Measurements from ENCODE around the gene DEF6. TPM values are rescaled to one million over a fixed set of nuclear protein-coding genes. Genes with fewer than 3 reads are reported as not detected.

The DEF6 gene
- total RNA-seq, 1 experiment from 2014 or later, result 11.3 TPM

DNA sequence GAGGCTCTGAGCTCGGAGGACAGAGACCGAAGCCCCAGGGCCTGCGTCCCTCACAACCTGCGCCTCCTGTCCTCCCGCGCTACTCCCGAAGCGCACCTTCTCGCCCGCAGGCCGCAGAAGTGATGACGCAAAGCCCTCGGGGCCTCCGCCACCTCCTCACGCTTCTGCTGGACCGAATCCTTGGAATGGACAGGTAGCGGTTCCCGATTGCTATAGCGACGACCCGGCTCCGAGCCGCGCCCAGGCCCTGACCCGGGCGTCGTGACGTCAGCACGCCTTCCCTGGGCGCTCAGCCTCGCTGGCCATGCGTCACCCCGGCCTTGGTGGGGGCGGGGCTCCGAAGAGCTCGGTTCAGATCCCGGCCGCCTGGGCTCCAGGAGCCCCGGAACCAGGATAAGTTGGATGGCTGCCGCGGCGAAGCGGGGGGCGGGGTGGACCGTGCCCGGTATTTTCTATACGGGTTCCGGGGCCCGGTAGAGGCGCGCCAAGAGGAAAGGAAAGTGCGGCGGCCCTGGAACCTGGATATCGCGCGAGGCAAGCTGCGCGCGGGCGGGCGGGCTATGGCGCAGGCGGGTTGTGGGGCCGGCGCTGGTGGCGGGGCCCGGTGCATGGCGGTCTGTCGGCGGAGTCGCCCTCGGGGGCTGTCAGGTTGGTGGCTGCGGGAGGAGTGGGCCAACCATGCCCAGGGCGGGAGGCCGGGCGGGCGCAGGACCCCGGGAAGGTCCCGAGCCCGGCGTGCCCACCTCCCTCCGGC, 38.2 kb upstream of the DEF6 start, which contains the start of gene ZNF76 (continued):
- TF ChIP-seq ATF1 (CRISPR knock-in tag; IDR thresholded peaks at IDR 0.05), result no peak
- peak; percentile 50; the same call in 1 of the 2 replicates for TF ChIP-seq TEAD1 (CRISPR knock-in tag; IDR thresholded peaks at IDR 0.05)
- no peak for TF ChIP-seq TP53 (CRISPR knock-in tag; IDR thresholded peaks at IDR 0.05)
- peak; percentile 89 for TF ChIP-seq ZNF416 (CRISPR knock-in tag; IDR thresholded peaks at IDR 0.05)
- TF ChIP-seq SP1 (CRISPR knock-in tag; conservative IDR thresholded peaks at IDR 0.05), result peak; percentile 95
- TF ChIP-seq IRF2 (CRISPR knock-in tag; IDR thresholded peaks at IDR 0.05; ENCODE audit: borderline replicate concordance, low read depth), result no peak
- no peak for TF ChIP-seq ATF3 (CRISPR knock-in tag; conservative IDR thresholded peaks at IDR 0.05)
- TF ChIP-seq, protein P1, sequence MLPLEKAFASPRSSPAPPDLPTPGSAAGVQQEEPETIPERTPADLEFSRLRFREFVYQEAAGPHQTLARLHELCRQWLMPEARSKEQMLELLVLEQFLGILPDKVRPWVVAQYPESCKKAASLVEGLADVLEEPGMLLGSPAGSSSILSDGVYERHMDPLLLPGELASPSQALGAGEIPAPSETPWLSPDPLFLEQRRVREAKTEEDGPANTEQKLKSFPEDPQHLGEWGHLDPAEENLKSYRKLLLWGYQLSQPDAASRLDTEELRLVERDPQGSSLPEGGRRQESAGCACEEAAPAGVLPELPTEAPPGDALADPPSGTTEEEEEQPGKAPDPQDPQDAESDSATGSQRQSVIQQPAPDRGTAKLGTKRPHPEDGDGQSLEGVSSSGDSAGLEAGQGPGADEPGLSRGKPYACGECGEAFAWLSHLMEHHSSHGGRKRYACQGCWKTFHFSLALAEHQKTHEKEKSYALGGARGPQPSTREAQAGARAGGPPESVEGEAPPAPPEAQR (CRISPR knock-in tag; IDR thresholded peaks at IDR 0.05), result no peak
- TF ChIP-seq, protein P2, sequence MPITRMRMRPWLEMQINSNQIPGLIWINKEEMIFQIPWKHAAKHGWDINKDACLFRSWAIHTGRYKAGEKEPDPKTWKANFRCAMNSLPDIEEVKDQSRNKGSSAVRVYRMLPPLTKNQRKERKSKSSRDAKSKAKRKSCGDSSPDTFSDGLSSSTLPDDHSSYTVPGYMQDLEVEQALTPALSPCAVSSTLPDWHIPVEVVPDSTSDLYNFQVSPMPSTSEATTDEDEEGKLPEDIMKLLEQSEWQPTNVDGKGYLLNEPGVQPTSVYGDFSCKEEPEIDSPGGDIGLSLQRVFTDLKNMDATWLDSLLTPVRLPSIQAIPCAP (CRISPR knock-in tag; IDR thresholded peaks at IDR 0.05), result no peak
- no peak for TF ChIP-seq CBFB (CRISPR knock-in tag; IDR thresholded peaks at IDR 0.05; ENCODE audit: low read depth)
- TF ChIP-seq NFE2L1 (CRISPR knock-in tag; IDR thresholded peaks at IDR 0.05), result no peak
- TF ChIP-seq PREB (CRISPR knock-in tag; IDR thresholded peaks at IDR 0.05; ENCODE audit: borderline replicate concordance), result peak; percentile 68; the same call in 1 of the 2 replicates
- peak; percentile 55; the same call in 1 of the 2 replicates for TF ChIP-seq FOXP1 (CRISPR knock-in tag; IDR thresholded peaks at IDR 0.05; ENCODE audit: borderline replicate concordance)
- TF ChIP-seq, protein P3, sequence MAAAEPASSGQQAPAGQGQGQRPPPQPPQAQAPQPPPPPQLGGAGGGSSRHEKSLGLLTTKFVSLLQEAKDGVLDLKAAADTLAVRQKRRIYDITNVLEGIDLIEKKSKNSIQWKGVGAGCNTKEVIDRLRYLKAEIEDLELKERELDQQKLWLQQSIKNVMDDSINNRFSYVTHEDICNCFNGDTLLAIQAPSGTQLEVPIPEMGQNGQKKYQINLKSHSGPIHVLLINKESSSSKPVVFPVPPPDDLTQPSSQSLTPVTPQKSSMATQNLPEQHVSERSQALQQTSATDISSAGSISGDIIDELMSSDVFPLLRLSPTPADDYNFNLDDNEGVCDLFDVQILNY (CRISPR knock-in tag; IDR thresholded peaks at IDR 0.05), result peak; percentile 94

DNA sequence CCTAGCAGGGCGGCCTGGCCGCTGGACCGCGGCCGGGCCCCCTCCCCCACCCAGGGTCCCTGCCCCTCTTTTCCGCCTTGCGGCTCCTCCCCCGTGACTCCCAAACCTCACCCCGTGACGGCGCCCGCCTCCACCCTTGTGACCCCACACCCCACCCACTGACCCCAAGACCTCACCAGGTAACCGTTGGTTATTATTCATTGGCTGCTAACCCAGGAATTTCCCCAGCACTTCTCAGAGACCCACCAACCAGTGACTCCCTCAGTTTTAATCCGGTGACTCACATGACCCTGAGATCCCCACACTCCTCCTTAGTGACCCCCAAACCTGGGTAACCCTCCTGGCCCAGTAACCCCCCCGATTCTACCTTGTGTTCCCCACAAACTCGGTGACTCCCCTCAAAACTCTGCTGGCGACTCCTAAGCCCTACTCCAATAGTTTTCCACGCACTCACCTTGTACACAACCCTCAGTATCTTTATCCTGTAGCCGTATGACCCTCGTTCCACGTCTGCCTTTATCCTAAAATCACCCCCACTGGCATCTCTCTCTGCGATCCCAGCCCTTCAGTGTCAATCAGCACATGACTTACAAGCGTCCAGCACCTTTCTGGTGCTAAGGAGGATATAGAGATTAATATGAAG, 37.5 kb upstream of the DEF6 start:
- DNase-seq (ENCODE audit: low spot score) (peak; percentile 85), ATAC-seq (peak; percentile 82)
- H3K9me3 Mint-ChIP-seq, result no peaks in the 10 kb centered on the region
- ChIA-PET CTCF (interaction anchor here (0.6 to 2.0 kb wide), 15 partner anchors 11 to 1064 kb away, joined by 3 to 19 read pairs (median 4); partner anchors contain the start of gene TEAD3), POLR2A (interaction anchor here (0.5 to 1.5 kb wide), 10 partner anchors 21 to 1935 kb away, joined by 3 to 7 read pairs (median 3); partner anchors contain the start of genes SCUBE3, TAF11 and TEAD3)
- H3K36me3 Mint-ChIP-seq, result no peaks in the 10 kb centered on the region
- peak overlapping the region; percentile 77 for H3K4me3 Mint-ChIP-seq
- peak overlapping the region; percentile 91 for H3K27ac Mint-ChIP-seq
- H3K4me1 Mint-ChIP-seq, result peaks cover 9% of the 10 kb centered on the region
- H3K27me3 Mint-ChIP-seq (ENCODE audit: low read depth), result no peaks in the 10 kb centered on the region
- TF ChIP-seq USF2 (CRISPR knock-in tag; IDR thresholded peaks at IDR 0.05), result no peak; the same call in 1 of the 2 replicates
- TF ChIP-seq, protein P4, sequence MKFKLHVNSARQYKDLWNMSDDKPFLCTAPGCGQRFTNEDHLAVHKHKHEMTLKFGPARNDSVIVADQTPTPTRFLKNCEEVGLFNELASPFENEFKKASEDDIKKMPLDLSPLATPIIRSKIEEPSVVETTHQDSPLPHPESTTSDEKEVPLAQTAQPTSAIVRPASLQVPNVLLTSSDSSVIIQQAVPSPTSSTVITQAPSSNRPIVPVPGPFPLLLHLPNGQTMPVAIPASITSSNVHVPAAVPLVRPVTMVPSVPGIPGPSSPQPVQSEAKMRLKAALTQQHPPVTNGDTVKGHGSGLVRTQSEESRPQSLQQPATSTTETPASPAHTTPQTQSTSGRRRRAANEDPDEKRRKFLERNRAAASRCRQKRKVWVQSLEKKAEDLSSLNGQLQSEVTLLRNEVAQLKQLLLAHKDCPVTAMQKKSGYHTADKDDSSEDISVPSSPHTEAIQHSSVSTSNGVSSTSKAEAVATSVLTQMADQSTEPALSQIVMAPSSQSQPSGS (CRISPR knock-in tag; IDR thresholded peaks at IDR 0.05; ENCODE audit: borderline replicate concordance, low read depth), result no peak
- no peak for TF ChIP-seq HMGXB4 (CRISPR knock-in tag; IDR thresholded peaks at IDR 0.05)
- TF ChIP-seq KAT7 (CRISPR knock-in tag; IDR thresholded peaks at IDR 0.05; ENCODE audit: borderline replicate concordance), result no peak
- no peak for TF ChIP-seq NFATC4 (CRISPR knock-in tag; IDR thresholded peaks at IDR 0.05)
- no peak for TF ChIP-seq TP53 (CRISPR knock-in tag; IDR thresholded peaks at IDR 0.05)
- TF ChIP-seq, protein P5, sequence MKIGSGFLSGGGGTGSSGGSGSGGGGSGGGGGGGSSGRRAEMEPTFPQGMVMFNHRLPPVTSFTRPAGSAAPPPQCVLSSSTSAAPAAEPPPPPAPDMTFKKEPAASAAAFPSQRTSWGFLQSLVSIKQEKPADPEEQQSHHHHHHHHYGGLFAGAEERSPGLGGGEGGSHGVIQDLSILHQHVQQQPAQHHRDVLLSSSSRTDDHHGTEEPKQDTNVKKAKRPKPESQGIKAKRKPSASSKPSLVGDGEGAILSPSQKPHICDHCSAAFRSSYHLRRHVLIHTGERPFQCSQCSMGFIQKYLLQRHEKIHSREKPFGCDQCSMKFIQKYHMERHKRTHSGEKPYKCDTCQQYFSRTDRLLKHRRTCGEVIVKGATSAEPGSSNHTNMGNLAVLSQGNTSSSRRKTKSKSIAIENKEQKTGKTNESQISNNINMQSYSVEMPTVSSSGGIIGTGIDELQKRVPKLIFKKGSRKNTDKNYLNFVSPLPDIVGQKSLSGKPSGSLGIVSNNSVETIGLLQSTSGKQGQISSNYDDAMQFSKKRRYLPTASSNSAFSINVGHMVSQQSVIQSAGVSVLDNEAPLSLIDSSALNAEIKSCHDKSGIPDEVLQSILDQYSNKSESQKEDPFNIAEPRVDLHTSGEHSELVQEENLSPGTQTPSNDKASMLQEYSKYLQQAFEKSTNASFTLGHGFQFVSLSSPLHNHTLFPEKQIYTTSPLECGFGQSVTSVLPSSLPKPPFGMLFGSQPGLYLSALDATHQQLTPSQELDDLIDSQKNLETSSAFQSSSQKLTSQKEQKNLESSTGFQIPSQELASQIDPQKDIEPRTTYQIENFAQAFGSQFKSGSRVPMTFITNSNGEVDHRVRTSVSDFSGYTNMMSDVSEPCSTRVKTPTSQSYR (CRISPR knock-in tag; IDR thresholded peaks at IDR 0.05), result no peak
